Neural progenitor cell (in vitro differentiated cells): ENCODE measurements around the gene MDN1.

Source experiments
- CTCF ChIP-seq: fragments of 200-600 bp; sonication (generic); IDR thresholded peaks from 2 replicates; pipeline ENCODE4 v1.5.1; 2017; ENCODE audit warnings: antibody characterized with exemption, mild to moderate bottlenecking
- EZH2 ChIP-seq: fragments of 200-600 bp; sonication (generic); IDR thresholded peaks from 2 replicates; pipeline ENCODE4 v1.6.1; 2017; ENCODE audit warnings: antibody characterized with exemption, mild to moderate bottlenecking, moderate library complexity
- EZH2phosphoT487 ChIP-seq: fragments of 200-600 bp; sonication (generic); IDR thresholded peaks from 2 replicates; pipeline ENCODE4 v1.6.1; 2017; ENCODE audit warnings: antibody characterized with exemption

DNA sequence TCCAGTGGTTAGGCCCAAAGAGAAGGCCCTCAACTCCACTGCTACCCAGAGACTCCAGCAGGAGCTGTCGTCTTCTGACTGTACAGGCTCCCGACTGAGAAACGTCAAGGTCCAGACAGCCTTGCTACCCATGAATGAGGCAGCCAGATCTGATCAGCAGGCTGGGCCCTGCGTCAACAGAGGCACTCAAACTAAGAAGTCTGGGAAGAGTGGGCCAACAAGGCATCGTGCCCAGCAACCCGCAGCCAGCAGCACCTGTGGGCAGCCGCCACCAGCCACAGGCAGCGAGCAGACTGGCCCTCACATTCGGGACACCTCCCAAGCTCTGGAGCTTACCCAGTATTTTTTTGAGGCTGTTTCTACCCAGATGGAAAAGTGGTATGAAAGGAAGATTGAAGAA is 189.1 kb downstream of the MDN1 start:
- TF ChIP-seq CTCF = no peak
- no peak for TF ChIP-seq EZH2
- TF ChIP-seq EZH2phosphoT487 = no peak
